ENCODE results near the gene MPZL1. TPM values are rescaled to one million over a fixed set of nuclear protein-coding genes. Genes with fewer than 3 reads are reported as not detected.

The MPZL1 gene
- total RNA-seq, 4 donors from 2014 or later: 23.1 to 87.7 (median 66.6) TPM

DNA sequence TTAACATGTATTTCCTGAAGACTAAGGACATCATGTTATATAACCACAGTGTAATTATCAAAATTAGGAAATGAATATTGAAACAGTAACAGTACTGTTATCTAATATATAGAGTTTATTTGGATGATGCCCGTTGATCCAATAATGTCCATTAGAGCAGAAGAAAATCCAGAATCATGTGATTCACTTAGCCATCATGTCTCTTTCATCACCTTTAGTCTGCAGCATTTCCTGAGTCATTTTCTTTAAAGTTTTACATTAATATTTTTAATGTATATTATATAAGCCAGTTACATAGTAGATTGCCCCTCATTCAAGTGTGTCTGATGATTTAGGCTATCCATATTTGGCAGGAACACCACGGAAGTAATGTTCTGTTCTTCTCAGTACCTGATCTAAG lies 28.9 kb downstream of the MPZL1 start:
- Histone ChIP-seq H3K27ac (no peak overlapping the region), H3K9me3 (no peaks in the 10 kb centered on the region), H3K4me1 (peaks cover 0 to 24% (median 2%) of the 10 kb centered on the region in 4 donors), H3K36me3 (no peaks in the 10 kb centered on the region), H3K4me3 (no peak overlapping the region), H3K27me3 (no peaks in the 10 kb centered on the region)
- no peak for DNase-seq
- TF ChIP-seq POLR2A (IDR thresholded peaks at IDR 0.05): no peak
- TF ChIP-seq, protein P1, sequence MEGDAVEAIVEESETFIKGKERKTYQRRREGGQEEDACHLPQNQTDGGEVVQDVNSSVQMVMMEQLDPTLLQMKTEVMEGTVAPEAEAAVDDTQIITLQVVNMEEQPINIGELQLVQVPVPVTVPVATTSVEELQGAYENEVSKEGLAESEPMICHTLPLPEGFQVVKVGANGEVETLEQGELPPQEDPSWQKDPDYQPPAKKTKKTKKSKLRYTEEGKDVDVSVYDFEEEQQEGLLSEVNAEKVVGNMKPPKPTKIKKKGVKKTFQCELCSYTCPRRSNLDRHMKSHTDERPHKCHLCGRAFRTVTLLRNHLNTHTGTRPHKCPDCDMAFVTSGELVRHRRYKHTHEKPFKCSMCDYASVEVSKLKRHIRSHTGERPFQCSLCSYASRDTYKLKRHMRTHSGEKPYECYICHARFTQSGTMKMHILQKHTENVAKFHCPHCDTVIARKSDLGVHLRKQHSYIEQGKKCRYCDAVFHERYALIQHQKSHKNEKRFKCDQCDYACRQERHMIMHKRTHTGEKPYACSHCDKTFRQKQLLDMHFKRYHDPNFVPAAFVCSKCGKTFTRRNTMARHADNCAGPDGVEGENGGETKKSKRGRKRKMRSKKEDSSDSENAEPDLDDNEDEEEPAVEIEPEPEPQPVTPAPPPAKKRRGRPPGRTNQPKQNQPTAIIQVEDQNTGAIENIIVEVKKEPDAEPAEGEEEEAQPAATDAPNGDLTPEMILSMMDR (IDR thresholded peaks at IDR 0.05): no peak

DNA sequence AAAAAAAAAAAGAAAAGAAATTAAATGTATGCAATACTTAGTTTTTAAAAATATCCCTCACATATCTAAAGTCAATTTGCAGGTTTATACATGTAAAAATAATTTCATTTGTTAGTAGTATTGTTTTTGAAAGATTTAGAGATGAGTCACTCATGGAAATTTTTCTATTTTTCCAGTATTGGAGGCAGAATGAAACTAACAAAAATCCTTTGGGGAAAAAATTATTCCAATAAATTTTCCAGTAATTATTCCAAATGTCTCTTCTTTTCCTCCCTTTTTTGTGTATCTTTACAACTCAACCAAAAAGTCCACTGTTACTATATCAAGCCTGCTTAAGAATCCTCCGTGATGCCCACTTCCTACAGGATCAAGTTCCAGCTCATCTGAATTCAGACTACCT lies 29.9 kb downstream of the MPZL1 start:
- H3K27ac ChIP-seq: no peak overlapping the region
- H3K4me3 ChIP-seq: no peak overlapping the region
- DNase-seq: no peak
- no peaks in the 10 kb centered on the region for H3K27me3 ChIP-seq
- TF ChIP-seq, protein P1 (IDR thresholded peaks at IDR 0.05): no peak
- TF ChIP-seq POLR2A (IDR thresholded peaks at IDR 0.05): no peak
- H3K4me1 ChIP-seq: peaks cover 0 to 30% (median 2%) of the 10 kb centered on the region in 4 donors
- no peaks in the 10 kb centered on the region for H3K9me3 ChIP-seq
- no peaks in the 10 kb centered on the region for H3K36me3 ChIP-seq

DNA sequence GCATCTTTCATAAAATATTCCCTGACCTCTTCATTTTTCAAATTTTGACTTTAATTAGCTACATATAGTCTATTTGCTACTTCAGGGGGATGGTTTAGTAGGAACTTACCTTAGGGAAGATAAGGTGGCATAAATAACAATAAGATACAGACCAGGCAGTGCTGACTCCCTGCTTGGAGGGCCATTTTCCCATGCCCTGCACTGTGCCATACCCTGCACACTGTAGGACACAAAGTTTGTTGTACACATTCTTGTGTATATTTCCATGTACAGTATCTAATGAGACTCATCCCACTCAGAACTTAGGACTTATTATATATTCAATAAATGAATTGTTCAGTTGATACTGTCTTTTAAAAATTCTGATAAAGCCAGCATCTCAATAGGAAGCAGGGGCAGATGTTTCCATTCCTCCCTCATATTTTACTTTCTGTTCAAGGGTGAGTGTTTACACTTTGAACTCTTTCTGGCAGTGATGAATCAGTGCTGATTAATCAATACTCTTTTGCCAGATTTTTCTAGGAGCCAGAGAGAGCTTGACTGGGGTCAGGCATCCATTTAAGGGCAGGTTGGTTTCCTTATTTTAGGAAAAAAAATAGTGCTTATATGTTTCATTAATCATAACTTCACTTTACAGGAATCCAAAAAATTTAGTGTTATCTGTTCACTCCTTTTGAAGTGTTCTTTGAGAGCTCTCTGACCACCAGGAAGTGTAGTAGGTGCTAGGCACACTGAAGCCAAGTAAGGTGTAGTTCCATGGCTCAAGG lies 30.6 kb downstream of the MPZL1 start:
- Histone ChIP-seq H3K4me3 (no peak overlapping the region), H3K9me3 (no peaks in the 10 kb centered on the region), H3K36me3 (no peaks in the 10 kb centered on the region), H3K27me3 (no peaks in the 10 kb centered on the region), H3K27ac (peak overlapping the region; percentile 48 to 82 (median 54)), H3K4me1 (peaks cover 0 to 36% (median 2%) of the 10 kb centered on the region in 4 donors)
- no peak for DNase-seq
- no peak for TF ChIP-seq POLR2A (IDR thresholded peaks at IDR 0.05)
- TF ChIP-seq, protein P1 (IDR thresholded peaks at IDR 0.05): no peak

DNA sequence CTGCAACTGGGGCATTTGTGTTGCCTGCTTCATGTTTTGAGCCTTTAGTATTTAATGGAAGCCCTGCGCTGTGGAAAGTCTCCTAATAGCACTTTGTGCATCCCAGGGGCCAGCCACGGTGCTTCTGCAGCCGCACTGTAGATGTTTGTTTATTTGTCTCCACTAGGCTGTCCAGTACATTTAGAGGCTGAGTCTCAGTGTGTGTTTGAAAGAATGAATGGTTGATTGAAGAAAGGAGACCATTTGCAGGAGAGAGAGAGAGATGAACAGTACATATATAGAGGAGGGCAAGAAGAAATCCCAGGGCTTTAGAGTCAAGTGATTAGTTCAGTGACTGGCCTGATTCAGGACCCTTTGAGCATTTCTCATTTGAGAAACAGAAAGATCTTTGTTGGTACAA lies 33.9 kb downstream of the MPZL1 start:
- TF ChIP-seq, protein P1 (IDR thresholded peaks at IDR 0.05): no peak
- TF ChIP-seq POLR2A (IDR thresholded peaks at IDR 0.05): no peak
- Histone ChIP-seq H3K36me3 (no peaks in the 10 kb centered on the region), H3K9me3 (no peaks in the 10 kb centered on the region), H3K4me3 (no peak overlapping the region), H3K4me1 (peaks cover 0 to 41% (median 2%) of the 10 kb centered on the region in 4 donors), H3K27me3 (no peaks in the 10 kb centered on the region), H3K27ac (no peak overlapping the region)
- DNase-seq: no peak

DNA sequence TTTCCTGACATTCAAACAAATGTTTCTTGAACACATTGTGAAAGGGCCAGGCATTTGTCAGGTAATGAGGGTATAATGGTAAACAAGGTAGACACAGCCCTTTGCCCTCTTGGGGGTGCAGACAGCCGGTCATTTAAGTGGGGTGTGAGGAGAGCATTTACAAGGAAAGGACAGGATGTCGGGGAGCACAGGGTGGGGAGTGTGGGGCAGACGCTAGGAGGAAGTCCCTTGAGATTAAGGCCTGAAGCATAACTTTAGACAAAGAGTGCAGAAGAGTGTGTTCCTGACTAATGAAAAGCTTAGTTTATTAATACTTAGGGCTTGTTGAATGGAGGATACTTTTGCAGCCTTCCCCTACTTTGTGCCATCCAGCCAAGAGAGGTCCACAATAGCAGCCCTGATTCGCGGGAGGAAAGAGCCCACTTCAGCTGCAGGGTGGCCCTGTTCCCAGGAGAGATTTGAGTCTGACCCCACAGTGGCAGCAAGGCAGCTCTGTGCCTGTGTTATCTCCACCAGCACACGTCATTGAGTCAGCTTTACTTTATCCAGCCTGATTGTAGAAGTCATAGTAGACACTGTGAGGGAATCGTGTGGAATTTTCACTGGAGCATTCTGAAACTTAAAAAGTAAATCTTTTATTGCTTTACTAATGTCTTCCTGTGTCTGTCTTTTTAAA lies 35.1 kb downstream of the MPZL1 start:
- Histone ChIP-seq H3K9me3 (no peaks in the 10 kb centered on the region), H3K27me3 (no peaks in the 10 kb centered on the region), H3K4me1 (peaks cover 0 to 39% (median 2%) of the 10 kb centered on the region in 4 donors), H3K27ac (peak overlapping the region in 3 of 4 donors; percentile 18 to 66 (median 35)), H3K36me3 (no peaks in the 10 kb centered on the region), H3K4me3 (no peak overlapping the region)
- no peak for DNase-seq
- TF ChIP-seq, protein P1 (IDR thresholded peaks at IDR 0.05): no peak
- TF ChIP-seq POLR2A (IDR thresholded peaks at IDR 0.05): no peak
